Activated effector memory CD4-positive, alpha-beta T cell treated with anti-CD3 and anti-CD28 coated beads, Interleukin-2, amount 50 U/mL, for 16 hours (primary cell): ENCODE data around the gene FAIM2.

ENCODE experiments used
- DNase-seq: peaks from one replicate; pipeline ENCODE4 v3.0.0-alpha.2; 2020

FAIM2 gene

DNA sequence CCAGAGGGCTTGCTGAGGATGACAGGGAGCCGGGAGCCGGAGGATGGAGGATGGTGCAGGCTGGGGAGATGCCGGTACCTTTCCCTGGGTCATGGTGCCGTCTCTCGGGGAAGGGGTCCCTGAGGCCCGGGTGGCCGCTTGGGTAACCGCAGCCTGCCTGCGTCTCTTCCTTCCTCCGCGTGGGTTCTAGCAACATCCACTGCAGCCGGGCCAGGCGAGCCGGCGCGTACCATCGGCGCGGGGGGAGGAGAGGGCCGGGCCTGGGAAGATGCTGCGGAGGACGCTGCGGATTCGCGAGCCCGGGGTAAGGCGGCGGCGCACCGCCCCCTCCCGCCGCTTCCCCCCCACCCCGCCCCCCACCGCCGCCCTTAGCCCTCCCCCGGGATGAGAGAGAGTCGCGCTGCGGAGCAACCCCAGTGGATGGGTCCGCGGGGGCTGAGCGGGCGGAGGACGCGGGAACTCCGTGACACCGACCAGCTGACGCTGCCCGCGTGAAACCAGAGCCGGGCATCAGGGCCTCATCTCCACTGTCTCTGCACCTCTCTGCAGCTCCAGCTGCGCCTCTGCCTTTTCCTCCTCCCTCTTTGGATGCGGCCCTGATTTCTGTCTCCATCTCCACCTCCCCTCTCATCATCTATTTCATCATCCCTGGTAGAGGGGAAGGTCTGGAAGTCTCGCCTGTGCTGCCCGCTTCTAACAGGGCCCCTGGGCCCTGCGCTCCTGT is at the start of gene FAIM2:
Gene FAIM2, minus strand, starts transcription at position 201 of the 724 bp plus-strand sequence. Its CDS starts 108 bp downstream, at position 93.
- peak; percentile 81 for DNase-seq

- no peak for DNase-seq
Measured at GRCh38 chr12:49953151-49953550, 49.5 kb upstream of the FAIM2 start.

GRCh38 chr12:49952391-49953055 is 48.8 kb upstream of the FAIM2 start:
- DNase-seq = no peak

- DNase-seq = no peak
Measured at GRCh38 chr12:49951411-49952240, 47.9 kb upstream of the FAIM2 start.

DNA sequence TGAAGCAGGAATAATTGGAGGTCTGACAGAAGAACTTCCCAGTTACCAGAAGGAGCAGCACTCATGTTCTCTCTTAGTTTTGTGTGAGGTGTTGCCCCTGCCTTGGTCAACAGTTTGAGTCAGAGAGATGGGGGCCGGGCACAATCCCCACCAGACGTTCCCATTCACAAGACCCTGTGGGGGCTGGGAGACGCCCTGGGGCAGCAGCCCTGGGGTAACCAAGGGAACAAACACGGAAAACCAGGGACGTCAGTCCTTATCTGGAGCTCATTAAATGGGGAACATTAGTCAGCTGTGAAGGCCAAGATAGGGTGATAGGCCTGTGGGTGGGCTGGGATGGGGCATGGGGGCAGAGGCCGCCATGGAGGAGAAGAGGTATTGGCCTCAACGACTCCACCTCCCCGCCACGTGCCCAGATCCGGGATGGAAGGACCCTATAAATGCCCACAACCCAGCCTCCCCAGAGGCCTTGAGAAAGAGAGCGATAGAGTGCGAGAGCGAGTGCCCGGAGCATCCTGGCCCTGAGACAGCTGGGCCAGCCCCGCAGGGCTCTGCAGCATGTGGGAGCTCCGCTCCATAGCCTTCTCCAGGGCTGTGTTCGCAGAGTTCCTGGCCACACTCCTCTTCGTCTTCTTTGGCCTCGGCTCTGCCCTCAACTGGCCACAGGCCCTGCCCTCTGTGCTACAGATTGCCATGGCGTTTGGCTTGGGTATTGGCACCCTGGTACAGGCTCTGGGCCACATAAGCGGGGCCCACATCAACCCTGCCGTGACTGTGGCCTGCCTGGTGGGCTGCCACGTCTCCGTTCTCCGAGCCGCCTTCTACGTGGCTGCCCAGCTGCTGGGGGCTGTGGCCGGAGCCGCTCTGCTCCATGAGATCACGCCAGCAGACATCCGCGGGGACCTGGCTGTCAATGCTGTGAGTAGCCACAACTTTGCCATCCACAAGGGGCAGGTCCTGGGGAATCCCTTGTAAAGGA is 46.9 kb upstream of the FAIM2 start, which contains the start of gene AQP2:
Gene AQP2, plus strand, starts transcription at position 465 of the 979 bp plus-strand sequence. Its CDS starts 94 bp downstream, at position 559.
- DNase-seq = peak; percentile 54

GRCh38 chr12:49949866-49950265 is 46.2 kb upstream of the FAIM2 start:
- DNase-seq = peak; percentile 13

DNA sequence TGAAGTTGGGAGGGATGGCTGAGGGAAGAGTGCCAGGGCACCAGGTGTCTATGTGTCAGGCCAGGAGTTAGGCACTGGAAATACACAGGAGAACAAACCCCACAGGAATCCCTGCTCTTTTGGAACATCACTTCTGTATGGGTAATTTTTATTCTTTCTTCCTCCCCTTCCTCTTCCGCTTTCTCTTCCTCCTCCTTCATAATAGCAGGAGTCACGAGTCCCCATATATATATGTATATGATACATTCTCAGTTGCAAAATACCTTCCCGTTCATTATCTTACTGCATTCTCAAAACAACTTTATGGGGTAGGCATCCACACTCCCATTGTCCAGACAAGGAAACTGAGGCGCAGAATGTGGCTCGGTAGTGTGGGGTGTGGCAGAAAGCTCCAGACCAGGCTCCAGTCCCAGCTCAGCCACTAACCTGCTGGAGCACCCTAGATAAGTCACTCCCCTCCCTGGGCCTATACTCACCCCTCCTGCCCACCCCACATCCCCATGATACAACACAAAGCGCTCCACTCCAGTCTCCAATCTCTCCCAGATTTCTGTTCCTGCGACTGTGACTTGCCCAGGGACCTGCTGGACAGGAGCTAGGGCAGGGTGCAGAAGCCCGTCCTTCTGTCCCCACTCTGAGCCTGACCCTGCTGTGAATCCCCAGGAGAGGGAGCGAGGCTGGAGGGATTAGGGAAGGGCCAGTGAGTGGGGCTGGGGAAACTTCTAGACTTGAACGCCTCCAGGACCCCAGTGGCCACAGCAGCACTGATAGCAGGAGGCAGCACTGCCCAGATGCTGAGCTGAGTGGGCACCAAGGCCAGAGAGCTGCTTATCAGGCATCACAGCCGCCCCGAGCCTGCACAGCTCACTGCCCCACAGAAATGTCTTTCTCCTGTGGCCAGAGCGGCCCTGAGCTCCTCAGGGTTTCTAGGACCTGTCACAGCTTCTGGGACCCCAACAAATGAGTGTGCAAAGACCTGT is 45.5 kb upstream of the FAIM2 start:
- peak; percentile 59 for DNase-seq

- DNase-seq = peak; percentile 39
Measured at GRCh38 chr12:49947593-49948226, 44.0 kb upstream of the FAIM2 start.

- no peak for DNase-seq
Measured at GRCh38 chr12:49946497-49946896, 42.8 kb upstream of the FAIM2 start.

- DNase-seq = peak; percentile 71
Measured at GRCh38 chr12:49946086-49946485, 42.4 kb upstream of the FAIM2 start.

GRCh38 chr12:49945394-49946080 is 41.8 kb upstream of the FAIM2 start:
- DNase-seq = peak; percentile 94

- DNase-seq = peak; percentile 54
Measured at GRCh38 chr12:49944718-49945117, 41.0 kb upstream of the FAIM2 start.

DNA sequence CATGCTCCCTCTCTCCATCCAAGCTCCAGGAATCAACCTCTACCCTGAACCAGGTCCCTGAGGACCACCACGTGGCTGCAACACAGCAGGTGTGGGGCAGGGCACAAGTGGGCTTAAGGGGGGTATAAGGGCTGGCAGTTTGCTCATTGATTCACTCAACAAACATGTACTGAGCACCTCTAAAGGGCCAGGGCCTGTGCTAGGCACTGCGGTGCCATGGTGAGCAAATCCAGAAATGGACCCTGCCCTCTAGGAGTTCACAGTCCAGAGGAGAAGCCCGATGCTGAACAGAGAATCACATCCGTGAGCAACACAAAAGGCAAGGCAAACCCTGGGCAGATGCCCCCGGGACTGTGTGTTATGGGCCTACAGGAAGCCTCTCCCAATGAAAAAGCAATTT is 40.3 kb upstream of the FAIM2 start:
- DNase-seq = peak; percentile 61

DNA sequence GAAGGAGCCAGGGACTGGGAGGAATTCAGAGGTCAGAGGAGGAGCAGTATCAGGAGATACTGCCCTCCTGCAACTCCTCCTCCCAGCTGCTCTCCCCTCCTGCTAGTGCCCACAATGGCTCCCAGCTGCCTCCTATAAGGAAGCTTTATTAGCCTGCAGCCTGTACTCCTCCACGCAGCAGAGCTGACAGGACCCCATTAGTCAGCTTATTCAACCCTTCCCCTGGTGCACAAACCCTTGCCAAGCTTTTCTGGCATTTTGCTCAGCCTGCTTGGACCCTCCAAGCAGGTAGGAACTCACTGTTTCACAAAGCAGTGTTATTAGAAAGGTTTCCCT is 39.9 kb upstream of the FAIM2 start:
- no peak for DNase-seq

DNA sequence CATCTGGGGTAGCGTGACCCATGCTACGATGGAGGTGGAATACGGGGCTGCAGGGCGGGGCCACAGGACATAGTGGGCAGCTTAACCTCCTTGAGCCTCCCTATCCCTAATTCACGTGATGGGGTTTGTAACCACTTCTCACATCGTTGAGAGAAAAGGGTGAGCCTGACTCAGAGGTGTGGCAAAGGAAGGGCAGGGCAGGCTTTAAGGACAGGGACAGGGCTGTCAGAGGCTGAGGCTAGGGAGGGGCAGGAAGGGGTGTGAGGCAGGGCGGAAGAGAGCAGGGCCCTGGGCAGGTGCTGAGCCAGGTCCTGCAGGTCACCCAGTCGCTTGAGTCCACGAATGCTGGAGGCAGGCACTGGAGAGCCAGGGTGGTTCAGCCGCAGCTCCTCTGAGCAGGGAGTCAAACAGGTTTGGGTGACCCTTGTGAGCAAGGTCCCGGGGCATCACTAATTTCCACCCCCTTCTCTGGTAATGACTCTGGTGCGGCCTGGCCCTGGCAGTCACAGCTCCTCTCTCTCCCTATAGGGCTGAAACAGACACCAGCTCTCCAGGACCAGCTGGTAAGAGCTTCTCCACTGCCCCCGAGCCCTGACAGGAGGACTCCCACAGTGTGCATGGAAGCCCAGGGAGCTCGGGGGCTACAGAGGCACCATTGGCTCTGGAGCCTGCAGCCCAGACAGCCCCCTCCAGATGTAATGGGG is 39.4 kb upstream of the FAIM2 start:
- peak; percentile 70 for DNase-seq

GRCh38 chr12:49942512-49942893 is 38.8 kb upstream of the FAIM2 start:
- DNase-seq = no peak

GRCh38 chr12:49941556-49942511 is 38.1 kb upstream of the FAIM2 start:
- peak; percentile 54 for DNase-seq

DNA sequence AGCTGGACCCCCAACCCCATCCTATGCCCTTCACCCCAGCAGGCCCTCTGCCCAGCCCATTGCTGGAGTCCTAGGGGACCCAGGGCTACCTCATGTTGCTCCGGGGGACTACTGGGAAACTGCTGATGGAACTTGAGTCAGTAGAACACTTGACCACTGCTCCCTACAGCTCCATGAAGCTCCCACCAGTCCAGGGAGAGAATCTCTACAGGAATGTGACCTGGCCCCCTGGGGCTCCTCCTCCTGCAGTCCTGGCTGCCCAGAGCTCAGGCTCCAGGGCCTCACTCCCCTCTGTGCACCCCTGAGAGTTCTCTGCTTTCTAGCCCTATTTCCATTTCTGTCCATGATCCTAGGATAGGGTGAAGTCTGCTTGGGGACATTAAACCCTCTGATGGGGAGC is 36.0 kb upstream of the FAIM2 start:
- DNase-seq = peak; percentile 42
